NCI-H1092 treated with DMSO at 0.1 percent for 48 hours (cell line): Measurements from ENCODE around the gene PTPRQ.
"Not testable (repeated sequence)": the region's sequence is repeated elsewhere in the genome, so short reads cannot be mapped to it uniquely, and the experiment has no call there.

Source experiments
- DNase-seq: peaks from one replicate; lab custom pipeline; 2025; lab: John Stamatoyannopoulos, UW

PTPRQ gene, protein sequence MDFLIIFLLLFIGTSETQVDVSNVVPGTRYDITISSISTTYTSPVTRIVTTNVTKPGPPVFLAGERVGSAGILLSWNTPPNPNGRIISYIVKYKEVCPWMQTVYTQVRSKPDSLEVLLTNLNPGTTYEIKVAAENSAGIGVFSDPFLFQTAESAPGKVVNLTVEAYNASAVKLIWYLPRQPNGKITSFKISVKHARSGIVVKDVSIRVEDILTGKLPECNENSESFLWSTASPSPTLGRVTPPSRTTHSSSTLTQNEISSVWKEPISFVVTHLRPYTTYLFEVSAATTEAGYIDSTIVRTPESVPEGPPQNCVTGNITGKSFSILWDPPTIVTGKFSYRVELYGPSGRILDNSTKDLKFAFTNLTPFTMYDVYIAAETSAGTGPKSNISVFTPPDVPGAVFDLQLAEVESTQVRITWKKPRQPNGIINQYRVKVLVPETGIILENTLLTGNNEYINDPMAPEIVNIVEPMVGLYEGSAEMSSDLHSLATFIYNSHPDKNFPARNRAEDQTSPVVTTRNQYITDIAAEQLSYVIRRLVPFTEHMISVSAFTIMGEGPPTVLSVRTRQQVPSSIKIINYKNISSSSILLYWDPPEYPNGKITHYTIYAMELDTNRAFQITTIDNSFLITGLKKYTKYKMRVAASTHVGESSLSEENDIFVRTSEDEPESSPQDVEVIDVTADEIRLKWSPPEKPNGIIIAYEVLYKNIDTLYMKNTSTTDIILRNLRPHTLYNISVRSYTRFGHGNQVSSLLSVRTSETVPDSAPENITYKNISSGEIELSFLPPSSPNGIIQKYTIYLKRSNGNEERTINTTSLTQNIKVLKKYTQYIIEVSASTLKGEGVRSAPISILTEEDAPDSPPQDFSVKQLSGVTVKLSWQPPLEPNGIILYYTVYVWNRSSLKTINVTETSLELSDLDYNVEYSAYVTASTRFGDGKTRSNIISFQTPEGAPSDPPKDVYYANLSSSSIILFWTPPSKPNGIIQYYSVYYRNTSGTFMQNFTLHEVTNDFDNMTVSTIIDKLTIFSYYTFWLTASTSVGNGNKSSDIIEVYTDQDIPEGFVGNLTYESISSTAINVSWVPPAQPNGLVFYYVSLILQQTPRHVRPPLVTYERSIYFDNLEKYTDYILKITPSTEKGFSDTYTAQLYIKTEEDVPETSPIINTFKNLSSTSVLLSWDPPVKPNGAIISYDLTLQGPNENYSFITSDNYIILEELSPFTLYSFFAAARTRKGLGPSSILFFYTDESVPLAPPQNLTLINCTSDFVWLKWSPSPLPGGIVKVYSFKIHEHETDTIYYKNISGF (N-terminal part only)

DNA sequence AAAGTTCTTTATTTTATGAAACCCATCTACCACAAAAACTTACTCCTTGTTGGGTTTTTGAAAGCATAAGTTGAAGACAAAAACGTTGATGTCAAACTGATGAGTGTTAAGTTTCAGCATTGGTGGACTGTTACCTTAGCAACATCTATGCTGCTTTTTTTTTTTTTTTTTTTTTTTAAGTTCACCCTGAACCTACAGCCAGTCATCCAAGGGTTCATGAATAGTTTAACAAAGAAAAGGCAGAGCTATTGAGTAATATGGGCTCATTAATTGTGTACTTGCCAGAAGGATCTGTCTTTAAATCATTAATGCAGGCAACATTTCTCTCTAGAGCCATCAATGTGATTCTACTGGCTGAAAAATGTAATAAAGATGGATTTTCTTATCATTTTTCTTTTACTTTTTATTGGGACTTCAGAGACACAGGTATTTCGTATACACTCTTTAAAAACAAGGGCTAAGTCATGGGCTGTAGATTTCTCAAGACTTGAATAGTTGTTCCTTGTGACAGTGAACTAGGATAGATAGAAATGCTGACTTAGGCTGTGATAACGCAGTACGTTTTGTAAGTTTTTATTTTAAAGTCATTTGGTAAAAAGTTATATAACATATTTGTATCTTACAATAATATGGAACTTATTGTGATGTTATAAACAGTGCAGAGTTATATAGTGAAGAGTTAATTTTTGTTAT, at the start of gene PTPRQ:
Gene PTPRQ (plus strand): TSS at position 262 of the 693 bp plus-strand sequence. CDS start 111 bp downstream, at position 373.
- DNase-seq = no peak

DNA sequence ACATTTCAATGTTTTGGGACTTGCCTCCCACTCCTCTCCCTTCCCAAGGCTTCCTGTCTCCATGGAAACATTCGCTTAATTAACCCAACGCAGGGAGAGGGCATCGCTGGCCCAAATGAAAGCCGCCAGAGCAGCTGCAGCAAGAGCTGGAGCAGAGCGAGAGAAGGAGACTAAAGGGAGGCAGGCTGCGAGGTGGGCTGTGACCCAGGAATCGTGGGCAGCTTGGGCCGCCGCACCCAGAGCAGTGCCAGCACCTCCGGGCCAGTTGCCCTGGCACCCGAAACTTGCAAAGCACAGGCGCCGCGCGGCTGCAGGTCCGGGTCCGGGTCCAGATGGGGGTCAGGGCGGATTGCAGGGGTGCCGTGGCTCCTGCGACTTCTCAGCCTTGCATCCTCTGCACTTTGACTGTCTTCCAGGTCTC, 43.5 kb upstream of the PTPRQ start:
- DNase-seq = no peak

DNA sequence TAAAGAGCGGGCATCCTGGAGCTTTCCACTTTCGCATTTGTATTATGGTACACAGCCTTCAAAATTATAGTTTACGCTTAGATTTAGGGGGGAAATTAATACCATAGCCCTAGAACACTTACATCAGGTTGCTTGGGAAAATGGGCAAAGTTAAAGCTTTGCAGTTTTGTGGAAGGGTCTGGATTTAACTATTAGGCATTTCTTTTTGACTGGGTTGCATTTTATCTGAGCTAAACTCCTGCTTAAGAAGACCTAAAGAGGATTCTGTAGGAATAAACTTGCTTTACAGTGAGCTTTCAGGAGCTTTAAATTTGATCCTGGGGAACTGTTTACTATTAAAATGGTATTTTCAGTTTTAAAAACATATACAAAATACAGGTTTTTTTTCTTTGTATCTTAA, 42.8 kb upstream of the PTPRQ start:
- DNase-seq = no peak

DNA sequence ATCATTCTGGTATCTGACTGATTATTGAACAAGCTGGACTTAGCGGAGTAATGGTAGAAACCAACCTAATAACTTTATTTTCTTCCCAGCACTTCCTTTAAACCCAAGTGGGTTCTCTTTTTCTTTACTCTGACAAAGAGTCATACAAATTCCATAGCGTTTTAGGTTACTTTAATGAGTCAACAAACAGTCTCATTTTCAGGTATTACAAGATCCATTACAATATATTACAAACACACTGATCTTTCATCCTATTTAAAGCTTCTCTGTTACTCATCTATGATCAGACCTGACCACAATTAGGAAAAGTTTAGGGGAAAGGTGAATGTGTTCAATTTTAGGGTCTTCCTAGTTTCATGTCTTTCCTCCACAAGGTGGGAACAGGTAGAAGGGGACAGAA, 39.4 kb upstream of the PTPRQ start:
- DNase-seq = no peak

DNA sequence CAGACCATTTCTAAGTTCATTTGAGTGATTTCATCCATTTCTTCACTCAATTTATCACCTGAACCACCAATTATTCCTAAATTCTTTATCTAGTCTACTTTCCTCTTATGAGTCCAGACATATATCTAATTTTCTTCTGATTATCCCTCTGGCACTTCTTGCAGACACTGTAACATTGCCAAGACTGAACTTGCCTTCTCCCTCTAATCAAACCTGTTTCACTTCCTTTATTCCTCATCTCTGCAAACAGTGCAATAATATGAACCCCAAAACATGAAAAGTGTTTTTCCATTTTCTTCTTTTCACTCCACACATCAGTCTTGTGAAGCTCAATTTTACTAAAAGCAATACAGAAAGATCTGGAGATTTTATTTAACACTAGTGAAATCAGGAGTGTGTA, 37.8 kb upstream of the PTPRQ start:
- DNase-seq = no peak

GRCh38 chr12:80411787-80412186, 32.2 kb upstream of the PTPRQ start:
- no peak for DNase-seq

GRCh38 chr12:80412343-80412953, 31.6 kb upstream of the PTPRQ start:
- DNase-seq = peak; percentile 48

GRCh38 chr12:80413462-80413861, 30.6 kb upstream of the PTPRQ start:
- no peak for DNase-seq

- DNase-seq = no peak
Observed at GRCh38 chr12:80415466-80415865, 28.6 kb upstream of the PTPRQ start.

- DNase-seq = no peak
Observed at GRCh38 chr12:80419644-80420043, 24.4 kb upstream of the PTPRQ start.

DNA sequence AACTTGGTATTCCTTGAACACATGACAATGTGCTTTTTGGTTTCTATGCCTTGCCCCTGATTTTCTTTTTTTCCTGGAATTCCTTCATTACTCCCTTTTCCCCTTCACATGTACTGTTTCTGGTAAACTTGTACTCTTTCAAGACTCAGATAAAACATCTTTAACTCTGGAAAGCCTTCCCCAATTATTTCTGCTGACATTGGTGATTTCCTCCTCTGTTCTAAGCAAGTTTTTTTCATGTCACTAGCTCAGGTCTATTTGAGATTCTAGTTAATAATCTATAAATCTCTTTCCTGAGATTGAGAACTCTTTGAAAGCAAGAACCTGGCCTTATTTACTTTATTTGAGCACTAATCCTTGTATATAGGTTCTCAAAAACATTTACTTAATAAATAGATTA, 24.0 kb upstream of the PTPRQ start:
- DNase-seq = no peak

- no peak for DNase-seq
Observed at GRCh38 chr12:80422550-80422949, 21.5 kb upstream of the PTPRQ start.

DNA sequence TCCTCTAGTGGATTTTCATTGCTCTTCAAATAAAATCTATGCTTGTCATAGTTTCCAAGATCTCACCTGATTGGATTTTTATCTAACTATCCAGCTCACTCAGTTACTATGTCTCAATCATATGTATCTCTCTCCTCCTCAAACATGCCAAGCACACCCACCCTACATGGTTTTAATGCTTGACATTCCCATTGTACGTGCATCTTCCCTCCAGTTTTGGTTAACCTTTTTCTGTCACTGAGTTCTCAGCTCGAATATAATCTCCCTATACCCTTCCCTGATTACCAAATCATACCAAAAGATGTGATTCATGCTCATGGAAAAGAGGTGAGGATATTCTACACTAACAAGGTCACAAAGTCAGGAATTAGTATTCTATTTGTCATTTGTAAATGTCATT, 12.0 kb upstream of the PTPRQ start:
- no peak for DNase-seq

DNA sequence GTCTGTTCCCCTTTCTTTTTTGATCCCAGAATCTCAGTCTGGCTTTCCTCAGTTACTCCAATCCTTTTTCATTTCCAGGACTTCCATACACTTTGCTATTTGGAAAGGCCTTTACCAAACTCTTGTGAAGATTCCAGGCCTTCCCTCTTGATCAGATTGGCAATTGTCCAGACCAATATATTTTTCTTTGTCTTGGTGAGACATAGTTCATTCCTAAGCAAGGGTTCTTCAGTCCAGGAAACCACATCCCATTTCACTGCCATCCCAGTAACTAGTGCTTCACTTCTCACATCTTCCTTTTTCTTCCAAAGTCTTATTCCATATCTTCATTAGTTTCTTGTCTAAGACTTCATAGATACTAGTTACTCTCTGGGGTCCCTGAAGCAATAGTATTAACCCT, 2.1 kb upstream of the PTPRQ start:
- no peak for DNase-seq

- no peak for DNase-seq
Observed at GRCh38 chr12:80442426-80443222, 1.4 kb upstream of the PTPRQ start.

DNA sequence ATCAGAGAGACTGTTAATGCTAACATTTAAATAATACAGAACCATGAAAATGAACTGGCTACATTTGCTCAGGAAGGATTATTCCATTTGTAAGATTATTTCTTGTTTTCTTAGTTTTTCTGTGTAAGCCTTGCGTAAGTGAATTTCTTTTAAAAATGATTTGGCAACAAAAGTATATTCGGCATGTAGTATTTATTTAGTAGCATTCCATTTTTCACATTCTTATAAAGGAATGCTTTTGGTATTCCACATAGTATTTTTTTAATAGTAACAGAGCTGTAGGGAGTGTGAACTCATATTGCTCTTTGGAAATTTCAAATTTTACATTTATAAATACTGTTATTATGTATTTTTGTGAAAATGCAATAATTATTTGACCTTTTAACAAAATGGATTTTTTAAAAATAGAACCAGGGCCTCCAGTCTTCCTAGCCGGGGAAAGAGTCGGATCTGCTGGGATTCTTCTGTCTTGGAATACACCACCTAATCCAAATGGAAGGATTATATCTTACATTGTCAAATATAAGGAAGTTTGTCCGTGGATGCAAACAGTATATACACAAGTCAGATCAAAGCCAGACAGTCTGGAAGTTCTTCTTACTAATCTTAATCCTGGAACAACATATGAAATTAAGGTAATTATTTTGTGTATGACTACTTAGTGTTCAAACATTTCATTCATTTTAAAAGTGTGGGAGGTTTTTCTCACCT, 1.2 kb downstream of the PTPRQ start:
- DNase-seq = no peak

DNA sequence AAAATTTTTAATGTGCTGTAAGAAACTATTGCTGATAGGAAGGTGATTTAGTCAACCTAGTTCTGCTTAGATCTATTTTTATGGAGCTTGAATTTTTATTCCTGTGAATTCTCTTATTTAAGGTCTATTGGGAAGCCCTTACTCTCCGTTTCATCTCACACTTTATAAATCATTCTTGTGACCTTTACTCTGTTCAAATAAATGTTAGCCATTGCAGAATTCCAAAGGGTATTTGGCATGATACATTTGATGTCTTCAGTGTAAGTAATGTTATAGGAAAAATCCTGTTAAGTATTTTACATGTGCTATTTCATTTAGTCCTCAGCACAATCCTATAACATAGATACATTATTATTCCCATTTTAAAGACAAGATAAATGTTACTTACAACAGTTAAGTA, 12.5 kb downstream of the PTPRQ start:
- DNase-seq = no peak

DNA sequence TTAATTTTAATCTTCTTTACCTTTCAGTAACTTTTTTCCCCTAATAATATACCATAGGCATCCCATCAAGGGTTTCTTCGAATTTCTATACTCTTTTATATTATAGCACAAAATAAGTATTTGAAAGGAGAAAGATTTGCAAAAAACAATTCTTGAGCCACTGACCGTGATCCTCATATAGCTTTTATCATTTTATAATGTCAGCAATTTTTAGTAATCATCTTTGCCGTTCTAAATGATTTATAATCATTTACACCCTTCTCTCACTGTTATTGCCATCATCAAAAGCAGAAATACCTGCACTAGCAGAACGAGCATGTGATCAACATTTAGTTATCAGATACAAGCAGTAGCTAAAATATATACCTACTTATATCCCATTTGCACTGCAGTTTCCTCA, 16.9 kb downstream of the PTPRQ start:
- no peak for DNase-seq

DNA sequence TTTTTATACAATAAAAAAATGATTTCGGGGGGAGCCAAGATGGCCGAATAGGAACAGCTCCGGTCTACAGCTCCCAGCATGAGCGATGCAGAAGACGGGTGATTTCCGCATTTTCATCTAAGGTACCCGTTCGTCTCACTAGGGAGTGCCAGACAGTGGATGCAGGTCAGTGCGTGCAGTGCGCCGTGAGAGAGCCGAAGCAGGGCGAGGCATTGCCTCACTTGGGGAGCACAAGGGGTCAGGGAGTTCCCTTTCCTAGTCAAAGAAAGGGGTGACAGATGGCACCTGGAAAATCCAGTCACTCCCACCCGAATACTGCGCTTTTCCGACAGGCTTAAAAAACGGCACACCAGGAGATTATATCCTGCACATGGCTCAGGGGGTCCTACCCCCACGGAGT, 17.8 kb downstream of the PTPRQ start:
- DNase-seq = not testable (repeated sequence)

- no peak for DNase-seq
Observed at GRCh38 chr12:80469681-80470080, 25.6 kb downstream of the PTPRQ start.
